T-cell (primary cell): ENCODE data around the gene SLCO1B3. TPM values are rescaled to one million over a fixed set of nuclear protein-coding genes. Genes with fewer than 3 reads are reported as not detected.

Experiments used
- ATAC-seq, 4 experiments: fragments of 200-7000 bp in 3 of 4; fragments of 150-1000 bp in 1 of 4; cut with Tn5 transposase; replicated peaks in 1 of 4; 1 replicate in 3 of 4; 2 replicates in 1 of 4; pipeline ENCODE4 v1.10.0; 2021; ENCODE audit warnings: moderate library complexity in 3 of 4, mild to moderate bottlenecking in 2 of 4, moderate number of reproducible peaks in 1 of 4
- CTCF ChIA-PET, 2 donors: fragments of 300-600 bp; sonication (Branson Sonifier 250); formaldehyde crosslinking; loops; one replicate each; lab custom pipeline; 2022; ENCODE audit warnings: antibody characterized with exemption in 2 of 2; lab: Charles Lee
- POLR2A ChIA-PET, 2 donors: fragments of 300-600 bp; sonication (Branson Sonifier 250); formaldehyde crosslinking; loops; one replicate each; lab custom pipeline; 2022; ENCODE audit warnings: antibody characterized with exemption in 2 of 2; lab: Charles Lee
- DNase-seq, 35 experiments: peaks; one replicate each; pipeline versions ENCODE4 v3.0.0 to v3.0.0-alpha.2; 2013 to 2023
- H3K27ac ChIP-seq: one replicate; pipeline ENCODE4 v1.5.1; 2013; ENCODE audit warnings: low read length
- H3K27me3 ChIP-seq, 2 experiments: replicated peaks in 1 of 2; 1 replicate in 1 of 2; 2 replicates in 1 of 2; pipeline versions ENCODE4 v1.6.1 to v1.7.0; 2013; ENCODE audit warnings: low read length in 1 of 2, mixed read lengths in 1 of 2; ENCODE audit not compliant: control insufficient read depth in 2 of 2, insufficient read depth in 2 of 2; ENCODE audit errors: extremely low read depth in 1 of 2
- H3K36me3 ChIP-seq, 2 donors: 1 replicate in 1 of 2; 2 replicates in 1 of 2; pipeline versions ENCODE4 v1.6.1 to v1.7.0; 2013; ENCODE audit warnings: low read length in 1 of 2; ENCODE audit not compliant: control insufficient read depth in 2 of 2, insufficient read depth in 1 of 2; ENCODE audit errors: extremely low read depth in 1 of 2
- H3K4me1 ChIP-seq, 2 experiments: 1 replicate in 1 of 2; 2 replicates in 1 of 2; pipeline versions ENCODE4 v1.6.1 to v1.7.0; 2013; ENCODE audit warnings: low read length in 2 of 2, mixed read lengths in 1 of 2; ENCODE audit not compliant: insufficient read depth in 2 of 2, control insufficient read depth in 1 of 2; ENCODE audit errors: extremely low read depth in 1 of 2
- H3K4me3 ChIP-seq, 2 donors: 1 replicate in 1 of 2; 2 replicates in 1 of 2; pipeline versions ENCODE4 v1.5.1 to v1.7.0; 2013; ENCODE audit warnings: mild to moderate bottlenecking in 2 of 2, low read length in 1 of 2, moderate library complexity in 1 of 2; ENCODE audit not compliant: control insufficient read depth in 1 of 2; ENCODE audit errors: extremely low read depth in 1 of 2
- H3K9me3 ChIP-seq: 2 replicates; pipeline ENCODE4 v1.7.0; 2013
- H3K27ac Mint-ChIP-seq, 2 donors: one replicate each; pipeline ENCODE4 v1.8.0; 2020 to 2021; ENCODE audit warnings: mild to moderate bottlenecking in 2 of 2, mixed read lengths in 2 of 2
- H3K27me3 Mint-ChIP-seq, 2 donors: one replicate each; pipeline ENCODE4 v1.8.0; 2021 to 2022; ENCODE audit warnings: mixed read lengths in 2 of 2
- H3K36me3 Mint-ChIP-seq: one replicate; pipeline ENCODE4 v1.8.0; 2021; ENCODE audit warnings: mixed read lengths
- H3K4me1 Mint-ChIP-seq, 3 donors: one replicate each; pipeline ENCODE4 v1.8.0; 2020 to 2022; ENCODE audit warnings: mixed read lengths in 3 of 3, mild to moderate bottlenecking in 1 of 3
- H3K4me3 Mint-ChIP-seq, 3 donors: one replicate each; pipeline ENCODE4 v1.8.0; 2020 to 2022; ENCODE audit warnings: mild to moderate bottlenecking in 3 of 3, mixed read lengths in 3 of 3, moderate library complexity in 3 of 3
- H3K9me3 Mint-ChIP-seq, 3 donors: one replicate each; pipeline ENCODE4 v1.8.0; 2020 to 2022; ENCODE audit warnings: mixed read lengths in 3 of 3
- WGBS: methylation state at CpG from one replicate; pipeline ENCODE4 v1.1.5; 2013; ENCODE audit warnings: missing lambda C conversion rate; ENCODE audit not compliant: insufficient coverage; 5-methylcytosine and 5-hydroxymethylcytosine counted together
- total RNA-seq, 35 experiments: library from RNA in 6 of 35; stranded (reverse) in 6 of 35; fragments of 120-200 nt in 1 of 35; gene quantifications; one replicate each; pipeline versions ENCODE4 v1.2.1 to v1.2.4 and lab custom pipeline; 2013 to 2026

SLCO1B3 gene
- total RNA-seq, 5 donors from 2014 or later (not counting 1 experiment from before 2014, with no cell fraction given): not detected

GRCh38 chr12:20800160-20800559, 10.3 kb upstream of the SLCO1B3 start:
- Mint-ChIP-seq H3K27ac (no peak overlapping the region), H3K9me3 (no peaks in the 10 kb centered on the region), H3K4me3 (no peak overlapping the region), H3K4me1 (no peaks in the 10 kb centered on the region), H3K36me3 (no peaks in the 10 kb centered on the region), H3K27me3 (no peaks in the 10 kb centered on the region)
- ChIA-PET CTCF (no interaction called here), POLR2A (no interaction called here)
- no peak for ATAC-seq
- H3K36me3 ChIP-seq: no peaks in the 10 kb centered on the region
- no CpG with 5 or more reads among the region's 1 CpG for WGBS
- H3K9me3 ChIP-seq: no peaks in the 10 kb centered on the region
- H3K4me1 ChIP-seq: no peaks in the 10 kb centered on the region
- H3K27ac ChIP-seq: no peak overlapping the region
- H3K27me3 ChIP-seq: no peaks in the 10 kb centered on the region
- no peak overlapping the region for H3K4me3 ChIP-seq
- no peak for DNase-seq

- ATAC-seq (no peak), DNase-seq (no peak)
- no peak overlapping the region for H3K4me3 ChIP-seq
- H3K27me3 Mint-ChIP-seq: no peaks in the 10 kb centered on the region
- no peak overlapping the region for H3K4me3 Mint-ChIP-seq
- ChIA-PET CTCF (no interaction called here), POLR2A (no interaction called here)
- H3K9me3 ChIP-seq: no peaks in the 10 kb centered on the region
- no peaks in the 10 kb centered on the region for H3K36me3 ChIP-seq
- H3K27ac ChIP-seq: no peak overlapping the region
- no peaks in the 10 kb centered on the region for H3K36me3 Mint-ChIP-seq
- no peaks in the 10 kb centered on the region for H3K4me1 ChIP-seq
- no peaks in the 10 kb centered on the region for H3K4me1 Mint-ChIP-seq
- H3K27ac Mint-ChIP-seq: no peak overlapping the region
- no peaks in the 10 kb centered on the region for H3K9me3 Mint-ChIP-seq
- no peaks in the 10 kb centered on the region for H3K27me3 ChIP-seq
These were observed 9.5 kb upstream of the SLCO1B3 start for GRCh38 chr12:20801035-20801434.

DNA sequence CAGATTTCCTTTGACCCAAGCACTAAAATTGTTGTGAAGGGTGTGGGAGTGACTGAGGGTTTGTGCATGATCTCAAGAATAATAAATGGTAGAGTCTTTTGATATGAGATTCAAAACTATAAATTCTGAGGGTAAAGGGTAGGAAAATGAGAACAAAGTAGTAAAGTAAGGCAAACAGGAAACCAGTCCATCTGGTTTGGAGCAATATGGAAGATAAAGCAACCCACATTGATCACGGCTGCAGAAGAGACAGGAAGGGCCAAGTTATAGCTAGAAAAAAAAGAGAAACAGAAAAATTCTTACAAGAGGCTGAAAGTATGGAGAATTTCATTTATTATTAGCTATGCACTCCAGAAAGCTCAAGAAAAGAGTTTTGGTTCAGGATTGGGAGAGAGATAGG, 4.6 kb upstream of the SLCO1B3 start:
- H3K27ac ChIP-seq: no peak overlapping the region
- no peak overlapping the region for H3K4me3 Mint-ChIP-seq
- no peaks in the 10 kb centered on the region for H3K4me1 ChIP-seq
- no peaks in the 10 kb centered on the region for H3K36me3 ChIP-seq
- no peaks in the 10 kb centered on the region for H3K36me3 Mint-ChIP-seq
- ChIA-PET CTCF (no interaction called here), POLR2A (no interaction called here)
- ATAC-seq (no peak), DNase-seq (no peak)
- no peak overlapping the region for H3K4me3 ChIP-seq
- 33% methylated on average over 1 of the region's 1 CpG for WGBS
- no peaks in the 10 kb centered on the region for H3K4me1 Mint-ChIP-seq
- H3K9me3 Mint-ChIP-seq: peaks cover 0 to 4% (median 2%) of the 10 kb centered on the region in 3 donors
- H3K27ac Mint-ChIP-seq: no peak overlapping the region
- no peaks in the 10 kb centered on the region for H3K27me3 Mint-ChIP-seq
- H3K27me3 ChIP-seq: no peaks in the 10 kb centered on the region
- H3K9me3 ChIP-seq: no peaks in the 10 kb centered on the region

DNA sequence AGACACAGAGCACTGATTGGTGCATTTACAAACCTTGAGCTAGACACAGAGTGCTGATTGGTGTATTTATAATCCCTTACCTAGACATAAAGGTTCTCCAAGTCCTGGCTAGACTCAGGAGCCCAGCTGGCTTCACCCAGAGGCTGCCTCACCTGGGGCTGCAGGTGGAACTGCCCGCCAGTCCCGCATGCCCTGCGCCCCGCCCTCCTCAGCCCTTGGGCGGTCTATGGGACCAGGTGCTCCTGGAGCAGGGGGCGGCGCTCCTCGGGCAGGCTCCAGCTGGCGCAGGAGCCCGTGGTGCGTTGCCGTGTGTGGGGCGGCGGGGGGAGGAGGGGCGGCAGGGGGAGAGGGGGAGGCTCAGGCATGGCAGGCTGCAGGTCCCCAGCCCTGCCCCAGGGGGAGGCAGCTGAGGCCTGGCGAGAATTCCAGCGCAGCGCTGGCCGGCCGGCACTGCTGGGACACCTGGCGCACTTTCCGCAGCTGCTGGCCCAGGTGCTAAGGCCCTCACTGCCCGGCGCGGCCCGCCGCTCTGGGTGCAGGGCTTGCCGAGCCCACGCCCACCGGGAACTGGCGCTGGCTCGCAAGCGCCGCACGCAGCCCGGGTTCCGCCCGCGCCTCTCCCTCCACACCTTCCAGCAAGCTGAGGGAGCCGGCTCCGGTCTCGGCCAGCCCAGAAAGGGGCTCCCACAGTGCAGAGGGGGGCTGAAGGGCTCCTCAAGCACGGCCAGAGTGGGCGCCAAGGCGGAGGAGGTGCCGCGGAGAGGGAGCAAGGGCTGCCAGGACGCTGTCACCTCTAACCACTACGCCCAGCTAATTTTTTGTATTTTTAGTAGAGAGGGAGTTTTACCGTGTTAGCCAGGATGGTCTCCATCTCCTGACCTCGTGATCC, 3.1 kb upstream of the SLCO1B3 start:
- Mint-ChIP-seq H3K36me3 (no peaks in the 10 kb centered on the region), H3K9me3 (peaks cover 0 to 4% (median 2%) of the 10 kb centered on the region in 3 donors), H3K4me1 (no peaks in the 10 kb centered on the region), H3K4me3 (no peak overlapping the region), H3K27ac (no peak overlapping the region), H3K27me3 (no peaks in the 10 kb centered on the region)
- Histone ChIP-seq H3K36me3 (no peaks in the 10 kb centered on the region), H3K27me3 (no peaks in the 10 kb centered on the region), H3K27ac (no peak overlapping the region), H3K4me3 (no peak overlapping the region), H3K4me1 (no peaks in the 10 kb centered on the region), H3K9me3 (no peaks in the 10 kb centered on the region)
- DNase-seq: no peak
- 93% methylated on average over 28 of the region's 51 CpGs for WGBS
- ATAC-seq: no peak
- ChIA-PET POLR2A (no interaction called here), CTCF (no interaction called here)

DNA sequence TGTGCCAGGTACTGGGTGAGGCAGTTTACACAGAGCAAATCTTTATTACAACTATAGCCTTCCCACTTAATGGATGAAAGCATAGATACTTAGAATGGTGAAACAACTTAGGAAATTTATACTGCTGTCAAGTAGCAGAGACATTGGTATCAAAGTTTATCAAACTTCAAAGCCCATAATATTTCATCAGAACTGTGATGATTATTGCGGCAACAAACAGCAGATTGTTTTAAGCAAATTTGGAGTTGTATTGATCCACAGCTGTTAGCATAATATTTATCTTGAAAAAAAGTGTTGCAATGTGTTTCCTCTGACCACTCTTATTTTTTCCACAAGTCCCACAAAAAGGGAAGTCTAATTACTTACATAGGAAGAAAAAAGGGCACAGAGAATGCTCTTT, 2.0 kb upstream of the SLCO1B3 start:
- ATAC-seq: no peak
- CTCF ChIA-PET: no interaction called here
- Mint-ChIP-seq H3K4me1 (no peaks in the 10 kb centered on the region), H3K27me3 (no peaks in the 10 kb centered on the region), H3K9me3 (peaks cover 0 to 4% (median 2%) of the 10 kb centered on the region in 3 donors), H3K4me3 (no peak overlapping the region), H3K27ac (no peak overlapping the region), H3K36me3 (no peaks in the 10 kb centered on the region)
- no peak for DNase-seq
- H3K36me3 ChIP-seq: no peaks in the 10 kb centered on the region
- H3K27ac ChIP-seq: no peak overlapping the region
- POLR2A ChIA-PET: no interaction called here
- H3K27me3 ChIP-seq: no peaks in the 10 kb centered on the region
- H3K9me3 ChIP-seq: no peaks in the 10 kb centered on the region
- no peak overlapping the region for H3K4me3 ChIP-seq
- no CpG with 5 or more reads among the region's 1 CpG for WGBS
- no peaks in the 10 kb centered on the region for H3K4me1 ChIP-seq

DNA sequence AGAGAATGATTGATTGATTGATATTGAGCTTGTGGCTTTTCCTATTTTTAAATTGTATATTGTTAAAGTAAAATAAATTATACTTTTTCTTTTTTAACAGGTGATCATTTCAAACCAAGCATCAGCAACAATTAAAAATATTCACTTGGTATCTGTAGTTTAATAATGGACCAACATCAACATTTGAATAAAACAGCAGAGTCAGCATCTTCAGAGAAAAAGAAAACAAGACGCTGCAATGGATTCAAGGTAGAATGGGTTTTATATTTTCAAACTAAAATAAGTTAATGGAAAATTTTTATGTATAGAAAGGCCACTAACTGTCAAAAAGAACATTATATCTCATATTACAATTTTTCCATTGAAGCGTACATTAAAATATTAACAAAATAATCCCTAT, 5.1 kb downstream of the SLCO1B3 start:
- H3K4me1 Mint-ChIP-seq: no peaks in the 10 kb centered on the region
- H3K27me3 ChIP-seq: no peaks in the 10 kb centered on the region
- H3K36me3 Mint-ChIP-seq: no peaks in the 10 kb centered on the region
- no peaks in the 10 kb centered on the region for H3K4me1 ChIP-seq
- H3K27ac ChIP-seq: no peak overlapping the region
- no peak for DNase-seq
- no peak overlapping the region for H3K27ac Mint-ChIP-seq
- no peaks in the 10 kb centered on the region for H3K27me3 Mint-ChIP-seq
- CTCF ChIA-PET: interaction anchor here in 1 of 2 donors (0.6 kb wide), 1 partner anchor 1457 kb away, joined by 3 read pairs; no protein-coding TSS in a partner anchor
- H3K9me3 Mint-ChIP-seq: peaks cover 0 to 16% (median 4%) of the 10 kb centered on the region in 3 donors
- no peaks in the 10 kb centered on the region for H3K36me3 ChIP-seq
- ATAC-seq: no peak
- no peak overlapping the region for H3K4me3 Mint-ChIP-seq
- no CpG with 5 or more reads among the region's 2 CpGs for WGBS
- POLR2A ChIA-PET: no interaction called here
- no peaks in the 10 kb centered on the region for H3K9me3 ChIP-seq
- H3K4me3 ChIP-seq: no peak overlapping the region
